ENCODE measurements around the gene SLIT3.

The SLIT3 gene

GRCh38 chr5:169300468-169301385 is at the start of gene SLIT3:
Gene SLIT3 (minus strand): TSS chr5:169301139. CDS start chr5:169300709, 430 bp downstream.
- peak; percentile 35 for DNase-seq

- DNase-seq = no peak
Measured at GRCh38 chr5:169350016-169350415, 49.1 kb upstream of the SLIT3 start.

GRCh38 chr5:169347786-169348185 is 46.8 kb upstream of the SLIT3 start:
- DNase-seq = no peak

- no peak for DNase-seq
Measured at GRCh38 chr5:169344629-169345028, 43.7 kb upstream of the SLIT3 start.

- no peak for DNase-seq
Measured at GRCh38 chr5:169343766-169344165, 42.8 kb upstream of the SLIT3 start.

GRCh38 chr5:169341556-169341955 is 40.6 kb upstream of the SLIT3 start:
- no peak for DNase-seq

GRCh38 chr5:169339869-169340268 is 38.9 kb upstream of the SLIT3 start:
- DNase-seq = no peak

- no peak for DNase-seq
Measured at GRCh38 chr5:169336242-169336641, 35.3 kb upstream of the SLIT3 start.

- DNase-seq = no peak
Measured at GRCh38 chr5:169335806-169336205, 34.9 kb upstream of the SLIT3 start.

- DNase-seq = no peak
Measured at GRCh38 chr5:169333518-169333917, 32.6 kb upstream of the SLIT3 start.

- DNase-seq = no peak
Measured at GRCh38 chr5:169331292-169331852, 30.4 kb upstream of the SLIT3 start.

- DNase-seq = no peak
Measured at GRCh38 chr5:169328401-169328800, 27.5 kb upstream of the SLIT3 start.

GRCh38 chr5:169325273-169325672 is 24.3 kb upstream of the SLIT3 start:
- no peak for DNase-seq

GRCh38 chr5:169318556-169318955 is 17.6 kb upstream of the SLIT3 start:
- DNase-seq = no peak

GRCh38 chr5:169307646-169308045 is 6.7 kb upstream of the SLIT3 start:
- DNase-seq = no peak

- no peak for DNase-seq
Measured at GRCh38 chr5:169305366-169305765, 4.4 kb upstream of the SLIT3 start.

GRCh38 chr5:169304175-169304574 is 3.2 kb upstream of the SLIT3 start:
- DNase-seq = no peak

GRCh38 chr5:169303119-169303515 is 2.2 kb upstream of the SLIT3 start:
- no peak for DNase-seq

- DNase-seq = peak; percentile 66
Measured at GRCh38 chr5:169302491-169303118, 1.7 kb upstream of the SLIT3 start.

- no peak for DNase-seq
Measured at GRCh38 chr5:169301986-169302385, 1.0 kb upstream of the SLIT3 start.

GRCh38 chr5:169301386-169301934 is 521 bp upstream of the SLIT3 start:
- DNase-seq = no peak

- no peak for DNase-seq
Measured at GRCh38 chr5:169299663-169300467, 1.1 kb downstream of the SLIT3 start.

- no peak for DNase-seq
Measured at GRCh38 chr5:169299191-169299662, 1.7 kb downstream of the SLIT3 start.
